Panc1 (cell line): ENCODE results near the gene APLP1.

Source experiments
- CTCF ChIP-seq: fragments of 450-650 bp; IDR thresholded peaks from 2 replicates; pipeline ENCODE4 v1.5.1; 2017; ENCODE audit warnings: mild to moderate bottlenecking
- REST ChIP-seq, 2 experiments: IDR thresholded peaks; 2 replicates each; pipeline ENCODE4 v1.6.1; 2011 to 2012; ENCODE audit warnings: low read depth in 2 of 2, control low read depth in 1 of 2, low read length in 1 of 2, mild to moderate bottlenecking in 1 of 2, moderate library complexity in 1 of 2; ENCODE audit not compliant: insufficient read depth in 1 of 2

- TF ChIP-seq REST (IDR thresholded peaks at IDR 0.05; ENCODE audit: insufficient read depth in 1 of 2, low read depth in 2 of 2, low read length in 1 of 2) (no peak), CTCF (no peak)
These were observed 15.5 kb downstream of the APLP1 start for GRCh38 chr19:35883882-35884281.
